Measurements from ENCODE around the gene PLCD1.

The PLCD1 gene

DNA sequence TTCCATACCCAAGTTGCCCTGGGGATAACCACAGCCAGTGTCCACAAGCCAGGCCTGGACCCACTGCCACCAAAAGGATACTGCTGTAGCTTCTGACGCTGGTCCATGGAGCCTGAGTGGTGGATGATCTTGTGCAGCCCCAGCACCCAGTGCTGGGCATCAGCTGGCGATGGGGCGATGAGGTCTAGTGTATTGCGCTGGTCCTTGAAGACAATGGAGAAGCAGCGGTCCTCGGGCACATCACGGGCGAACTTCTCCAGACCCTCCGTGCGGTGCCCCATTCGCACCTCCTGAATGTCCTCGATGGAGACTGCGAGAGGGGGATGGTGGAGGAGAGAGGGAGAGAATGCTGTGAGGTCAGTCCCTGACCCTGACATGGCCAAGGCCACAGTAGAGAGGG is 13.0 kb downstream of the PLCD1 start:
- no peak for DNase-seq

DNA sequence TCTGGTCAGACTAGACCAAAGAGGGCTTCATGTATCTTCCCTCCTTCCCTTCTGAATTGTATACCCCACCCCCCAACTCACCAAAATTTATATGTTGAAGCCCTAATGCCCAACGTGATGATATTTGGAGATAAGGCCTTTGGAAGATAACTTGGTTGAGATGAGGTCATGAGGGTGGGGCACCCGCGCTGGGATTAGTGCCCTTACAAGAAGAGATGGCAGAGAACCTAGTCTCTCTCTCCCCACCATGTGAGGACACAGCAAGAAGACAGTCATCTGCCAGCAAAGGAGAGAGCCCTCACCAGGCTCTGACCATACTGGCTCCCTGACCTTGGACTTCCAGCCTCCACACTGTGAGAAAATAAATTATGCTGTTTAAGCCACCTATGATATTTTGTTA is 13.5 kb downstream of the PLCD1 start:
- no peak for DNase-seq

DNA sequence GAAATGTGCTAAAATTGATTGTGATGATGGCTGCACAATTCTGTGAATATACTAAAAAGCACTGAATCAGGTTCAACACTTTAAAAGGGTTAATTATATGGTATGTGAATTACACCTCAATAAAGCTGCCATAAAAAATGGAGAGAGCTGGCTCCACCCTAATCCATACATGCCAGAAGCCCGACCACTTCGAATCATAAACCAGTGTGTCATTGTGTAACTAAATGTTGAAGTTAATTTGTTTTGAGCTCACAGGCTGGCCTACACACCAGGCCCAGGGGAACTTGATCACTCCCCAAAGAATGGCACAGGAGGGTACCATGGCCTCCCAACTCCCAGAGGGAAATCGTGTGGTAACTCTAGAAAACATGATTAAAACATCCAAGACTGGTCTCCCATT is 14.0 kb downstream of the PLCD1 start:
- no peak for DNase-seq

DNA sequence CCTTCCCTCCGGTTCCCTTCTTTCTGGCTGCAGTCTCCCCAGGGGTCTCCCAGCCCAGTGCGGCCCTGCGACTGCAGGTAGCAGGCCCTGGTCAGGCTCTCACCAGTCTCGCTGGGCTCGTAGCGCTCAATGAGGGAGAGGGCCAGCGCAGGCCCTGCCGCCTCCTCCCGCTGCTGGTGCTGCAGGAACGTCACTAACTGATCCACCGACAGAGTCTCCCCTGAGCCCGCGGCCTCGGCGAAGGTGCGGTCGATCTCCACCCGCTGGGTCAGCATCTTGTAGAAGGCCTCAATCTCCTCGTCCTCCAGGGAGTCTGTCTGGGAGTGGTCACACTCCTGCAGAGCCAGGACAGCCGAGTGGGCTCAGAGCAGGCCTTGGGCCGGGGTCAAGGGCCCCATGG is 18.3 kb downstream of the PLCD1 start:
- no peak for DNase-seq

DNA sequence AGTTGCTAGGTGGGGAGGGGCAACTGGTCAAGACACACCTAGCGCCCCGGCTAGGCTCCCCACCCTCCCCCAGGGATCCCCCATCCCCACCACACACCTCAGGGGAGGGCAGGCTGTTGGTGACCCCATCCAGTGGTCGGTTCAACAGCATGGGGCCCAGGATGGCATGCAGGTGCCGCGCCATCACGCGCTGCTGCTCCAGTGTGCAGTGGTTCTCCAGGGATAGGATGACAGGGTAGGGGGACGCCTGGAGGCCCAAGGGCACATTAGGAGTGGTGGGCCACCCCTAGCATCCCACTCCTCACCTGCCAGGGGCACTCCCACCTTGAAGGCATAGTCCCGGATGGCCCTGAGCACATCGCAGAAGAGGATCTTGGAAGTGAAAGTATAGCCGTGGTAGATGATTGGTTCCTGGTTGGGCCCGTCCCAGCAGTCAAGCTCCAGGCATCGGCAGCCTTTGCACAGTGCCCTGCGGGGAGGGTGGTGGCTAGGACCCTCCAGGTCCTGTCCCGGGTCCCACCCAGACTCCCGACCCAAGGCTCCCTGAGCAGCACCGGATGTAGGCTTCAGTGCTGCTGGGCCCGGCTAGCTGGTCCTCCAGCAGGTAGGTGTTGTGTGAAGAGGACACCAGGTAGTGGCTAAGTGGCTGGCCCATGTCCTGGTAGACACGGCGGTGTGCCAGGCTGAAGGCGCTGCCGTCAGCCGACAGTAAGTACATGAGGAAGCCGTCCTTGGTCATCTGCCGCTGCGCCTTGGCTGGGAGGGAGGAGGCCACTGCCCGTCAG is 19.4 kb downstream of the PLCD1 start:
- DNase-seq = no peak

DNA sequence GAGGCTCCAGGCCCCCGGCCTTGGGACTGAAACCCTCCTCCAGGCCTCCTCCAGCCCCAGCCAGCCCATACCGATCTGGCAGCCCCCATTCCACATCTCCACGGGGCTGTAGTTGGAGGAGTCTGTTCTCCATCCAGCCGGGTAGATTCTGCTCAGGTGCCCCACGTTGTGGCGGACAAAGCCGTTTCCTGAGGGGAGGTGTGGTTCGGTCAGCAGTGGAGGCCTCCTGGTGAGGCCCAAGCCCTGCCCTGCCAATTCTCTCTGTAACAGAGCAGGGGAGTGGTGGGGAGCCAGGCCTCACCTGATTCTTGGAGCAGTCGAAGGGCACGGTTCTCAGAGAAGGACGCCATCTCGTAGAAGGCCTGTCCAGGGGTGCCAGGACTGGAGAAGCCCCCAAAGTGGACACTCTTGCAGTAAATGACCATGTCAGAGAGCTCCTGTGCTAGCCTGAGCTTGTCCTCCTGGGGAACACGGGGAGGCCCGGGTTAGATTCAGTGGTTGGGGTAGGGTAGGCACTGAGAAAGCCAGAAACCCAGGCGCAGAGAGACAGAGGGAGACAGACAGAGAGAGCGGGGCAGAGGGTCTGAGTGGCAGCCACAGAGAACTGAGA is 20.4 kb downstream of the PLCD1 start:
- no peak for DNase-seq

DNA sequence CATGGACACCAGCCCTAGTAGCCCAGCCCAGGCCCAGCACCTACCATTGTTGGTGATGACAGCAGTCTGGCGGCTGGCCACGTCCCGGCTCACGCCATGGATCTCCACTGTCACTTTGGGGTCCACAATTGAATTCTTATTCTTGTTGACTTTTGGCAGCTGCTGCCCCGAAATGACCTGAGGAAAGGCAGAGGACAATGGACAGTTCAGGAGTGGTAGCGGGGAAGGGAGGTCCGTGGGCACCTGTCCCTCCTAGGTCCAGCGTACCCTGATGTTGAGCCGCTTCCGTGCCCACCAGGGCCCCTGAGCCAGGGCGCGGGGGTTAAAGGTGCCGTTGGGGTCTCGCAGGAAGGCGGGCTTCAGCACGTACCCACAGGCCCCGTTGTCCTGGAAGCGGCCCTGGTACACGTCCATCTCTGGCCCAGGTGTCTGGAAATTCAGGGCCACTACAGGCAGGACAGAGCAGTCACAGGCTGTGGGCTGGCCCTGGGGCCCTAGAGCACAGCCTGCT is 21.2 kb downstream of the PLCD1 start:
- no peak for DNase-seq

DNA sequence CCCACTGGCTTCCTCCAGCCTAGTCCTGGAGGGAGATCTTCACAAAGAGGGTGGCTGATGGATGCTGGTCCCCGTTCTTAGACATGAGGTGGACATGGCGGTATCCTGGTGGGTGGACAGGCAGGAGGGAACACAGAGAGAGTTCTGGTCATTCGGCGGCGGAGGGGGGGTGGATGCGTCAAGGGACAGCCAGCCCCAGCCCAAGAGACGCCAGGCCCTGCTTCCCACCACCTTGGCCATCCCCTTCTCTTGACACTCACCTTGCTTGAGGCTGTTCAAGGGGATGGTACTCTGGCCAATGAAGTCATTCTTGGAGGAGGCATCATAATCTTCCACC is 21.7 kb downstream of the PLCD1 start:
- DNase-seq = no peak

DNA sequence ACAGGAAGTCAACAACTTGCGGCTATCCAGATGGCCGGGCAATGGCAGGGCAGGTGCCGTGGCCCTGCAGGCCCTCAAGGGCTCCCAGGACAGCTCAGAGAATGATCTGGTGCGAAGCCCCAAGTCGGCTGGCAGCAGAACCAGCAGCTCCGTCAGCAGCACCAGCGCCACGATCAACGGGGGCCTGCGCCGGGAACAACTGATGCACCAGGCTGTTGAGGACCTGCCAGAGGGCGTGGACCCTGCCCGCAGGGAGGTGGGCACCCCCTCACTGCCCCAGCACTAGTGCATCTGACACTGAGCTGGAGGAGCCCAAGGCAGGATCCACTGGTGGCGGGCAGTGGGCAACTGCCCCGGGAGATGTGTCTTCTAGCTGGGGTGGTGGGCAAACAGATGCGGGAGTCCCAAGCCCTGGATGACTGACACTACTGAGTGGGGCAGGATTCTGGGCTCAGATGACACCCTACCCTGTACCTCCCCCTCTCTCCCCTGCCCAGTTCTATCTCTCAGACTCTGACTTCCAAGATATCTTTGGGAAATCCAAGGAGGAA is 22.9 kb downstream of the PLCD1 start:
- DNase-seq = no peak

DNA sequence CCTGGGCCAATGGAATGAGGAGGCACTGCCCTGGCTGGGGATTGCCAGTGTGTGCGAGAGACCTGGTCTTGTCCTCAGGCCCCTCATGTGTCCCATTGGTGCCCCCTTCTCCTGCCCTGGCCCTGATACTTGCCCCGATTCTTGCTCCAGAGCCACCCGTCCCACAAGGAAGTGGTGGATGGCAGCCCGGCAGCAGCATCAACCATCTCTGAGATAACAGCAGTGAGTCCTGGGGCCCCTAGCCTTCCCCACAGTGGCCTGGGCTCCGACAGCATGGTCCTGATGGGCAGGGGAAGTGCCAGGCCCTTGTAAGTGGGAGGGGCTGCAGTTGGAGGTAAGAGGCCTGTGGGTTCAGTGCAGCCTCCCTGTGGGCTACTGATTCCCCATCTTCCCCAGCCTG is 23.4 kb downstream of the PLCD1 start:
- DNase-seq = no peak

DNA sequence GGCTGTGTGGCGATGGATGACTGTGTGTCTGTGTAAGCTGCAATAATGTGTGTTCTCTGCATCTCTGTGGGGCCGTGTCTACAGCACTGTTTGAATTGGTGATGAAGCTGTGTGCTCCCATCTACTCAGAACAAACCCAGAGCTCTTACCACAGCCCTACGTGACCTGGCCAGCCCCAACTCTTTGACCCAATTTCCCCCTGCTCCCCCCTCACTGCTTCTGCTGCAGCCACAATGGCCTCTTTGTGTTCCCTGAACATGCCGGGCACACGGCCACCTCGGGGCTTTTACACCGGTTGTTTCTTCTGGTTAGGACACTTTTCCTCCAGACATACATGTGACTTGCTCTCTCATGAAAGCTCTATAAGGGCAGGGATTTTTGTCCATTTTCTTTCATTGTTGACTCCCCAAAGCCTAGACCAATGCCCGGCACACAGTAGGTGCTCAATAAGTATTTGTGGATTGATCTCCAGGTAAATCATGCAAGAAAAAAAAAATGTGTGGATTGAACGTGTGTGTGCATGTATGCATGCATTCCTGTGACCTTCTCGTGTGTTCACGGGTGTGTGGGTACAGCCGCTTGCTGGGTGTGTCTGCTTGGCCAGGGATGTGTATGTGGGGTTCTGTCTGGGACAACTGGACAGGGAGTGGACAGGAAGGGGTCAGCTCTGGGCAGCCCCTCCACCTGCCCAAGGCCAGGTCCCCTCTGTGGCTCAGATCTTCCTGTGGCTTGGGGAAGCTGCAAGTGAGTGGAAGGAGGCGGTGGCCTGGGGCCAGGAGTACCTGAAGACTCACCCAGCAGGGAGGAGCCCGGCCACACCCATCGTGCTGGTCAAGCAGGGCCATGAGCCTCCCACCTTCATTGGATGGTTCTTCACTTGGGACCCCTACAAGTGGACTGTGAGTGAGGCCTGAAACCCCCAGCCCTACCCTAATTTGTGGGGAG is 24.1 kb downstream of the PLCD1 start:
- no peak for DNase-seq

DNA sequence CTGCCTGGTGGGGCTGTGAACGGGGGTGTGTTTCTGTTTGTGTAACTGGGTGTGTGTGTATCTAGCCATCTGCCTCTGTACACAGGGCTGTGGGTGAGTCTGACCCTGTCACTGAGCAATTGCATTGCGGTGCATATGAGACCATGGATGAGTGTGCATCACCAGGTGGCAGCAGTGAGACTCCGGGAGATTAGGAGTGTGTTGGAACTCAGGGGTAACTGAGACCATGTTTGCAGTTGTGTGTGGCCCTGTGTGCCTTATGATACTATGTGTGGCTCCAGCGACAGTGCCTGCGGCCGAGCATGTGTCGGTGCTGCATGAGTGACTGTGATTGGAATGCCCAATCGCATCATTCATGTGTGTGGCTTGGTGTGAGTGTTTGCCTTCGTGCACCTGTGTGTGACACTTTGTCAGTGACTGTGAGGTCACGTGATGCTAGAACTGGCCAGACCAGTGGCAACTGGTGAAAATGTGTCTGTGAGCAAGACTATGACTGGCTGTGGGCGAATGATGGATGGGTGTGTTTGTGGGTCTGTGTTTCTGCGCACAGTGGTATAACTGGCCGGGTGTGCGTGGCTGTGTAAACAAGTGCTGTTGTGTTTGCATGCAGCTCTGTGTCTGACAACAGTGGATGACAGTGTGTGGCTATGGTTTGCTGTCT is 24.9 kb downstream of the PLCD1 start:
- DNase-seq = peak; percentile 36

DNA sequence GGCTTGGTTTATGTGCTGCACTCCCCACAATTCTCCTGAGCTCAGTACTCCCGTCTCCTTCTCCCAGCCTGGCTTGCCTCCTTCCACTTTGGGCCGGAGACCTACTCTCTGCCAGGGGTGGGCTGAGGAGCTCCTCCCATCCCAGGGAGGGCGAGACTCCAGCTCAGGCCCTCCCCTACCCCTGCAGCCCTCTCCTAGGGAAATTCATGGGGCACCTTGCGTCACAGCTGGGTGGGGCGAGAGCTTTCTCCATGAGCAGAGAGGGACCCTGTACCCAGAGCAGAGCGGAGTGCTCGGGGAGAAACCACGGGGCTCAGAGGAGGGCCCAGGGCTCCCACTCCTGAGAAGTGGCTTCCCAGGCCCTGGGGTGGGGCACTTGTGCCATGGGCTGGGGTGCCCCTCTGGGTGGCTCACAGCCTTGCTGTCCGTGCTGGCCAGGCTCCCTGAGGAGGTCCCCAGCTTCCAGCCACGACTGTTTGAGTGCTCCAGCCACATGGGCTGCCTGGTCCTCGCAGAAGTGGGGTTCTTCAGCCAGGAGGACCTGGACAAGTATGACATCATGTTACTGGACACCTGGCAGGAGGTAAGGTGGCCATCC is 25.5 kb downstream of the PLCD1 start:
- no peak for DNase-seq

DNA sequence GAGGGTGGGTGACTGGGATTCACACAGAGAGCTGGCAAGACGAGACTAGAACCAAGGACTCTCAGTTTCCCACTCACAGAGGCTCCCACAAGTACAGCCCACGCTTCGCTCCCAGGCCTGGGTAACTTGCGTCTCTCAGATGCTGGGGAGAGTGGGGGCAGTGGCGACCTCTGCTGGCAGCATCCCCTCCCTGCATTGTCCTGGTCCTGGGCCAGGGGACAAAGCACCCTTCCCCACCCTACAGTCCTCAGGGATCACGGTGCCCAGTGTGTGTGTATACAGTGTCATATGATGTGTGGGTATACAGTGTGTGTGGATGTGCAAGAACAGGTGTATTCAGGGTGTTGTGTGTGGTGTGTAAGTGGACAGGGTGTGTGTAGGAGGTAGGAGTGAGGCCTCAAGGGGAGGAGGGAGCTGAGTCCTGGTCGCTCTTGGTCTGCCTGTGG is 26.0 kb downstream of the PLCD1 start:
- DNase-seq = no peak

DNA sequence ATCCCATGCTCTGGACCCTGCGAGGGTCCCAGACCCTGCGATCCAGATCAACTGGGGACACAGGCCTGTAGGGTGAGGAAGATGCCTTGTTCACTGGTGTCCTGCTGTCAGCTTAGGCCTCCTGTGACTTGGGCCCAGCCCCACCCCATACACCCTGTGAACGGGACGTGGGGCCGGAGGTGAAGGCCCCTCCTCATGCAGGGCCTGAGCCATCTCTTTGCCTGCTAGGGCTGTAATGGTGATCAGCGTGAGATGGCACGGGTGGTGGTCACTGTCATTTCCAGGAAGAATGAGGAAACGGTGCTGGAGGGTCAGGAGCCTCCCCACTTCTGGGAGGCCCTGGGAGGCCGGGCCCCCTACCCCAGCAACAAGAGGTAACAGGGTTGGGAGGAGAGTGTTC is 26.5 kb downstream of the PLCD1 start:
- DNase-seq = no peak

DNA sequence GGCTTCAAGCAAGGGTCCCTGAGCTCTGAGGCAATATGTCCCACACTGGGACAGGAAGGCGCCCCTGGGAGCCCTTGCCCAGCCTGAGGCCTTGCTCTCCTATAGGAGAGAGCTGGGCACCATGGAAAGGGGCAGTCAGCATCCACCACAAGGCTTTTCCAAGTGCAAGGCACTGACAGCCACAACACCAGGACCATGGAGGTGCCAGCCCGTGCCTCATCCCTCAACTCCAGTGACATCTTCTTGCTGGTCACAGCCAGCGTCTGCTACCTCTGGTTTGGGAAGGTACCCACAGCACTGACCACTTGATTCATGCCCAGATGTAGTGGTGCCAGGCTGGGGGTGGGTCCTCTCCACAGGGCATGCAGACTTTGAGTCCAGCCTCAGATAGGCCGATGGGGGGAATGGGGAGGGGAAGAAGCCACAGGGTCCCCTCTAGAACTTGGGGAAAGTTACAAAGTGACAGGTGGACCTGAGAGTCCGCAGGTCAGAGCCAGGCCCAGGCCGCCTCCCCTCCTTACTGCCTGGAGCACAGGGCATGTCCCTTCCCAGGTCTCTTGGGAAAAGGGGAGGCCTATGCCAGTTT is 27.1 kb downstream of the PLCD1 start:
- no peak for DNase-seq

DNA sequence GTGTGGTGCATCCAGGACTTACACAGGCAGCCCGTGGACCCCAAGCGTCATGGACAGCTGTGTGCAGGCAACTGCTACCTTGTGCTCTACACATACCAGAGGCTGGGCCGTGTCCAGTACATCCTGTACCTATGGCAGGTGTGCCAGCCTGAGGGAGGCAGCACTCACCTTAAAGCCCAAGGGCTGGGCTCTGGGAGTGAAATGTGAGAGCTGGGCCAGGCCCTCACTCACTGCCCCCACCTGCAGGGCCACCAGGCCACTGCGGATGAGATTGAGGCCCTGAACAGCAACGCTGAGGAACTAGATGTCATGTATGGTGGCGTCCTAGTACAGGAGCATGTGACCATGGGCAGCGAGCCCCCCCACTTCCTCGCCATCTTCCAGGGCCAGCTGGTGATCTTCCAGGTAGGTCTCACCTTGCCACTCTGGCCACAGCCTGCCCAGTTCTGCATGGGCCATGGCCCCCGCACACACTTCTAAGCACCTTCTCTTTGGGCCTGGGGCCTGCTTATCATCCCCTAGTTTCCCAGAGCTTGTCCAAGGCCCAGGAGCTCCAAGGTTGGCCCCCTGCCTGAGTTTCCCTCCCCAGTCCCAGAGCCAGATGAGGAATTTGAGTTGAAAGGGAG is 27.9 kb downstream of the PLCD1 start:
- DNase-seq = no peak

DNA sequence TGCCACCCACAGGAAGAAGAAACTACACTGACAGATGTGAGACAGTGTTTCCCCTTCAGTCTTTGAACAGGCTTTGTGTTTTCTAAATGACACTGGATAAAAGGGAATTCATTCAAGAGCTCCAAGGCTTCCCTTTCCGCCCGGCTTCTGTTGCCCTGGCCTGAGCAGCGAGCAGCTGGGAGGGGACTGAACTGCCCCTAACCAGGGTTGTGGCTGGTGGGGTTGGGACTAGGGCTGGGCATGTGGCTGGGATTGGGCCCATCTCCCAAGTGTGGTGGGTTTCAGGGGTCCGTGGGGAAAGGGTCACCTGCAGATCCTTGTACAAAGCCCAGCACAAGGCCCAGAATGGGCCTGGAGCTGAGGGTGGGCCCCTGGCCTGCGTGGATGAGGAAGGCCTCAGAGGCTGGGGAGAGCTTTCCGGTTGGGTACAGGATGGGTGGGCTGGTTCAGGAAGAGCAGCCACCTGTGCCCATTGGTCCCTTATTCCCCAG is 28.4 kb downstream of the PLCD1 start:
- DNase-seq = no peak

DNA sequence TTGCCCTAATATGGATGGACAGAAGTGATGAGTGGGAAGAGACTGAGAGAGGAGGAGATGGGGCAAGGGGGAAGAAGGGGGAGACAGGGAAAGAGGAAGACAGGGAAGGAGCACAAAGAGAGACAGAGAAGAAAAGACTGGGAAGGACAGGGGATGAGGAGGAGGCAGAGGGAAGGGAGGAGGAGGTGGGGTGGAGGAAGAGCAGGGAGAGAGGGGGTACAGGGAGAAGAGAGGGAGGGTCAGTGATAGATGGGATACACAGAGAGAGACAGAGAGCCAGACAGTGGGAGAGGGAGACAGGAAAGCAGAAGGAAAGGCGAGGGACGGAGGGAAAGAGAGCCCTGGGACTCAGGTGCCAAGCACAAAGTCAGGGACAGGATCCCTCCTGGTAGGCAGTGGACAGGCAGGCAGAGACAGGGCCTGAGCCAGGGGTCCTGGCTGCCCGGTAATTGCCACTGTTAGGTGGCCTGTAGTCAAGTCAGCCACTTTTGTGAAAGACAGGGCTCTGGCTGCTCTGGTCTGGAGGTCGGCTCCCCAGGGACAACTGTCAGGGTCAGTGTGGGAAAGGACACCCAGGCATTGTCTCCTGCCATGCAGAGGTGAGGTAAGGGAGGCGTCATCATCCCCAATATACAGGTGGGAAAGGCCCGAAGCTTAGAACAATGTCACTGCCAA is 29.1 kb downstream of the PLCD1 start:
- DNase-seq = no peak

DNA sequence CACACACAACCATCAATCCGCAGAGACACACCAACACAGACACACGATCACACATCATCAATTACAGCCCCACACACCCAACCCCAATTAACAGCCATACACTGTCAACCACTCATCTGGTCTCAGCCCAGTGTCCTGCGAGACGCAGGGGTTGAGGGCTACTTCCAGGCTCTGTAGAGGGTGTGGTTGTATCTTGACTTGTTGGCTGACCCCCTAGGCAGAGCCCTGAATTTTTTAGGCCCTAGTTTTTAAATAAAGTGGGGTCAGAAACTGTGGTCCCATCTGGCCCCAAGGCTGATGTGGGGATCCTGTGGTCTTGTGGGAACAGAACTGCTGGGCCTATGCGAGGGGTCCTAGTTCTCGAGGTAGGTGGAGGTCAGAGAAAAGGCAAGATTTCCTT is 29.6 kb downstream of the PLCD1 start:
- DNase-seq = no peak

Data from HCEC 1CT (cell line).